Stomach (tissue), 4 donors: ENCODE data around the gene ZNF845.

Source experiments
- POLR2AphosphoS5 ChIP-seq, 3 donors: sonication (generic); formaldehyde crosslinking; IDR thresholded peaks; one replicate each; pipeline ENCODE4 v1.6.1; 2016; ENCODE audit warnings: antibody characterized with exemption in 3 of 3
- TF ChIP-seq, protein P1 (sequence below), 7 experiments: fragments of 450-650 bp in 4 of 7; fragments of 200-600 bp in 3 of 7; sonication (generic) in 3 of 7; IDR thresholded peaks; one replicate each; pipeline ENCODE4 v1.5.1; 2016 to 2019; ENCODE audit warnings: antibody characterized with exemption in 7 of 7, control low read depth in 2 of 7, mild to moderate bottlenecking in 1 of 7

DNA sequence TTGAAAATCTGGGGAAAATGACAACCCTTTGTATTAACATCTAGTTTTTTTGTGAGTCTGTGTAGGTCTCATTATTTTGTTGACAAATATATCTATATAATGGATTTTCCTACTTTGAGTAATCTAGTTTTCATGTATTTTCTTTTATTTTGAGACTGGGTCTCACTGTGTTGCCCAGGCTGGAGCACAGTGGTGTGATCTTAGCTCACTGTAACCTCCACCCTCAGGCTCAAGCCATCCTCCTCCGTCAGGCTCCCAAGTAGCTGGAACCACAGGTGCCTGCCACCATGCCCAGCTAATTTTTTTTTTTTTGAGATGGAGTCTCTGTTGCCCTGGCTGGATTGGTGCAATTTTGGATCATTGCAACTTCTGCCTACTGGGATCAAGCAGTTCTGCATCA is 41.2 kb downstream of the ZNF845 start:
- no peak for TF ChIP-seq POLR2AphosphoS5 (IDR thresholded peaks at IDR 0.05)
- TF ChIP-seq, protein P1, sequence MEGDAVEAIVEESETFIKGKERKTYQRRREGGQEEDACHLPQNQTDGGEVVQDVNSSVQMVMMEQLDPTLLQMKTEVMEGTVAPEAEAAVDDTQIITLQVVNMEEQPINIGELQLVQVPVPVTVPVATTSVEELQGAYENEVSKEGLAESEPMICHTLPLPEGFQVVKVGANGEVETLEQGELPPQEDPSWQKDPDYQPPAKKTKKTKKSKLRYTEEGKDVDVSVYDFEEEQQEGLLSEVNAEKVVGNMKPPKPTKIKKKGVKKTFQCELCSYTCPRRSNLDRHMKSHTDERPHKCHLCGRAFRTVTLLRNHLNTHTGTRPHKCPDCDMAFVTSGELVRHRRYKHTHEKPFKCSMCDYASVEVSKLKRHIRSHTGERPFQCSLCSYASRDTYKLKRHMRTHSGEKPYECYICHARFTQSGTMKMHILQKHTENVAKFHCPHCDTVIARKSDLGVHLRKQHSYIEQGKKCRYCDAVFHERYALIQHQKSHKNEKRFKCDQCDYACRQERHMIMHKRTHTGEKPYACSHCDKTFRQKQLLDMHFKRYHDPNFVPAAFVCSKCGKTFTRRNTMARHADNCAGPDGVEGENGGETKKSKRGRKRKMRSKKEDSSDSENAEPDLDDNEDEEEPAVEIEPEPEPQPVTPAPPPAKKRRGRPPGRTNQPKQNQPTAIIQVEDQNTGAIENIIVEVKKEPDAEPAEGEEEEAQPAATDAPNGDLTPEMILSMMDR (IDR thresholded peaks at IDR 0.05), result no peak
